GM12891 (cell line): ENCODE results near the gene ALK.

ENCODE experiments used
- PAX5 ChIP-seq: IDR thresholded peaks from 2 replicates; pipeline ENCODE4 v1.6.1; 2011; ENCODE audit warnings: low read length, moderate library complexity, mild to moderate bottlenecking; ENCODE audit not compliant: insufficient read depth, severe bottlenecking
- POLR2A ChIP-seq: IDR thresholded peaks from 2 replicates; pipeline ENCODE4 v1.6.1; 2011; ENCODE audit warnings: low read depth, low read length, control low read depth
- POLR2AphosphoS5 ChIP-seq: IDR thresholded peaks from 2 replicates; pipeline ENCODE4 v1.6.1; 2011; ENCODE audit warnings: low read depth, low read length, control low read depth
- SPI1 ChIP-seq: IDR thresholded peaks from 2 replicates; pipeline ENCODE4 v1.6.1; 2011; ENCODE audit warnings: low read depth, low read length, control low read depth
- TAF1 ChIP-seq: IDR thresholded peaks from 2 replicates; pipeline ENCODE4 v1.6.1; 2011; ENCODE audit warnings: low read depth, low read length, control low read depth

- no peak for TF ChIP-seq POLR2A
- no peak for TF ChIP-seq POLR2AphosphoS5
- no peak for TF ChIP-seq TAF1
- TF ChIP-seq SPI1, result no peak
- TF ChIP-seq PAX5, result no peak
Measured at GRCh38 chr2:29616569-29616968, 304.8 kb downstream of the ALK start.
